ENCODE results near the gene COX4I1. TPM values are rescaled to one million over a fixed set of nuclear protein-coding genes. Genes with fewer than 3 reads are reported as not detected.

Gene COX4I1
- total RNA-seq, 1 donor from 2014 or later, result 591 TPM

- H3K36me3 ChIP-seq (ENCODE audit: control insufficient read depth, insufficient read depth, low read length), result no peaks in the 10 kb centered on the region
- no peak for FAIRE-seq
- no peak overlapping the region for H3K4me3 ChIP-seq (ENCODE audit: low read depth, low read length)
- no peak for TF ChIP-seq CTCF (IDR thresholded peaks at IDR 0.05; ENCODE audit: insufficient read depth, low read length, severe bottlenecking)
- peaks cover 2% of the 10 kb centered on the region for H3K27me3 ChIP-seq (ENCODE audit: control insufficient read depth, insufficient read depth, low read length)
- peak; percentile 9 for DNase-seq (ENCODE audit: low read depth)
These were observed 51.7 kb downstream of the COX4I1 start for GRCh38 chr16:85851034-85851785.

GRCh38 chr16:85853547-85854545 is 54.4 kb downstream of the COX4I1 start:
- FAIRE-seq, result no peak
- H3K4me3 ChIP-seq (ENCODE audit: low read depth, low read length), result no peak overlapping the region
- no peak for TF ChIP-seq CTCF (IDR thresholded peaks at IDR 0.05; ENCODE audit: insufficient read depth, low read length, severe bottlenecking)
- no peak for DNase-seq (ENCODE audit: low read depth)
- peaks cover 2% of the 10 kb centered on the region for H3K27me3 ChIP-seq (ENCODE audit: control insufficient read depth, insufficient read depth, low read length)
- H3K36me3 ChIP-seq (ENCODE audit: control insufficient read depth, insufficient read depth, low read length), result no peaks in the 10 kb centered on the region

- no peak for TF ChIP-seq CTCF (IDR thresholded peaks at IDR 0.05; ENCODE audit: insufficient read depth, low read length, severe bottlenecking)
- no peak for DNase-seq (ENCODE audit: low read depth)
- H3K36me3 ChIP-seq (ENCODE audit: control insufficient read depth, insufficient read depth, low read length), result no peaks in the 10 kb centered on the region
- FAIRE-seq, result no peak
- no peaks in the 10 kb centered on the region for H3K27me3 ChIP-seq (ENCODE audit: control insufficient read depth, insufficient read depth, low read length)
- H3K4me3 ChIP-seq (ENCODE audit: low read depth, low read length), result no peak overlapping the region
These were observed 55.4 kb downstream of the COX4I1 start for GRCh38 chr16:85854935-85855334.

GRCh38 chr16:85856079-85856478 is 56.6 kb downstream of the COX4I1 start:
- Histone ChIP-seq H3K4me3 (ENCODE audit: low read depth, low read length) (no peak overlapping the region), H3K27me3 (ENCODE audit: control insufficient read depth, insufficient read depth, low read length) (no peaks in the 10 kb centered on the region), H3K36me3 (ENCODE audit: control insufficient read depth, insufficient read depth, low read length) (no peaks in the 10 kb centered on the region)
- DNase-seq (ENCODE audit: low read depth), result no peak
- FAIRE-seq, result no peak
- no peak for TF ChIP-seq CTCF (IDR thresholded peaks at IDR 0.05; ENCODE audit: insufficient read depth, low read length, severe bottlenecking)

GRCh38 chr16:85856585-85856984 is 57.1 kb downstream of the COX4I1 start:
- no peak for TF ChIP-seq CTCF (IDR thresholded peaks at IDR 0.05; ENCODE audit: insufficient read depth, low read length, severe bottlenecking)
- Histone ChIP-seq H3K36me3 (ENCODE audit: control insufficient read depth, insufficient read depth, low read length) (no peaks in the 10 kb centered on the region), H3K4me3 (ENCODE audit: low read depth, low read length) (no peak overlapping the region), H3K27me3 (ENCODE audit: control insufficient read depth, insufficient read depth, low read length) (no peaks in the 10 kb centered on the region)
- DNase-seq (ENCODE audit: low read depth) (no peak), FAIRE-seq (no peak)

Other genes starting within 250 kb of the COX4I1 start
- 12.9 and 25.5 TPM in 2 replicates for gene GSE1, start 186.4 kb upstream of the COX4I1 start, total RNA-seq
- 0.26 and 2.0 TPM in 2 replicates for gene GINS2, start 110.7 kb upstream of the COX4I1 start, total RNA-seq
- gene C16orf74, start 48.6 kb upstream of the COX4I1 start, total RNA-seq, result 157 and 167 TPM in 2 replicates
- gene EMC8, start 151 bp upstream of the COX4I1 start, total RNA-seq, result 22.8 and 26.3 TPM in 2 replicates
- gene IRF8, start 99.5 kb downstream of the COX4I1 start, total RNA-seq, result not detected in 2 replicates